ENCODE data around the gene COX20.

DNA sequence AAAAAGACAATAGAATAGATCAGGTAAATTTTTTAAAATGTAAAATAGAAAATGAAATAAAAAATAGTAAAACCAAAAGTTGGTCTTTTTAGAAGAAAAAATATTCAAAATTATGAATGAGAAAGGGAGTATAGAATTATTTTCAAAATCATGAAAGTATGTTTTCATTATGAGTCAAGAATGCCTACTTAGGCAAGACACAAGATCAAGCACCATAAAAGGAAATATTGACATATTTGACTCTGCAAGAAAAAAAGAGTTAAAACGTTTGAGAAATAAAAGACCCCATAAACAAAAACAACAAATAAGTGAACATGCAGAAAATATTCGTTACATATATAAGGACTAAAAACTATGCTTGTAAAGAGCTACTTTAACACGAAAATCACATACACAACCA, 4.8 kb upstream of the COX20 start:
- TF ChIP-seq EP300 (IDR thresholded peaks at IDR 0.05; ENCODE audit: borderline replicate concordance) (no peak), TAF1 (IDR thresholded peaks at IDR 0.05; ENCODE audit: low read depth) (no peak), FOXM1 (IDR thresholded peaks at IDR 0.05; ENCODE audit: borderline replicate concordance, low read depth) (no peak), YY1 (IDR thresholded peaks at IDR 0.05; ENCODE audit: low read depth) (no peak), CREB1 (IDR thresholded peaks at IDR 0.05; ENCODE audit: low read depth) (no peak)
- TF ChIP-seq, protein P1, sequence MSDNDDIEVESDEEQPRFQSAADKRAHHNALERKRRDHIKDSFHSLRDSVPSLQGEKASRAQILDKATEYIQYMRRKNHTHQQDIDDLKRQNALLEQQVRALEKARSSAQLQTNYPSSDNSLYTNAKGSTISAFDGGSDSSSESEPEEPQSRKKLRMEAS (IDR thresholded peaks at IDR 0.05) = no peak
- TF ChIP-seq, protein P2, sequence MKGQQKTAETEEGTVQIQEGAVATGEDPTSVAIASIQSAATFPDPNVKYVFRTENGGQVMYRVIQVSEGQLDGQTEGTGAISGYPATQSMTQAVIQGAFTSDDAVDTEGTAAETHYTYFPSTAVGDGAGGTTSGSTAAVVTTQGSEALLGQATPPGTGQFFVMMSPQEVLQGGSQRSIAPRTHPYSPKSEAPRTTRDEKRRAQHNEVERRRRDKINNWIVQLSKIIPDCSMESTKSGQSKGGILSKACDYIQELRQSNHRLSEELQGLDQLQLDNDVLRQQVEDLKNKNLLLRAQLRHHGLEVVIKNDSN (IDR thresholded peaks at IDR 0.05) = no peak
- TF ChIP-seq, protein P3, sequence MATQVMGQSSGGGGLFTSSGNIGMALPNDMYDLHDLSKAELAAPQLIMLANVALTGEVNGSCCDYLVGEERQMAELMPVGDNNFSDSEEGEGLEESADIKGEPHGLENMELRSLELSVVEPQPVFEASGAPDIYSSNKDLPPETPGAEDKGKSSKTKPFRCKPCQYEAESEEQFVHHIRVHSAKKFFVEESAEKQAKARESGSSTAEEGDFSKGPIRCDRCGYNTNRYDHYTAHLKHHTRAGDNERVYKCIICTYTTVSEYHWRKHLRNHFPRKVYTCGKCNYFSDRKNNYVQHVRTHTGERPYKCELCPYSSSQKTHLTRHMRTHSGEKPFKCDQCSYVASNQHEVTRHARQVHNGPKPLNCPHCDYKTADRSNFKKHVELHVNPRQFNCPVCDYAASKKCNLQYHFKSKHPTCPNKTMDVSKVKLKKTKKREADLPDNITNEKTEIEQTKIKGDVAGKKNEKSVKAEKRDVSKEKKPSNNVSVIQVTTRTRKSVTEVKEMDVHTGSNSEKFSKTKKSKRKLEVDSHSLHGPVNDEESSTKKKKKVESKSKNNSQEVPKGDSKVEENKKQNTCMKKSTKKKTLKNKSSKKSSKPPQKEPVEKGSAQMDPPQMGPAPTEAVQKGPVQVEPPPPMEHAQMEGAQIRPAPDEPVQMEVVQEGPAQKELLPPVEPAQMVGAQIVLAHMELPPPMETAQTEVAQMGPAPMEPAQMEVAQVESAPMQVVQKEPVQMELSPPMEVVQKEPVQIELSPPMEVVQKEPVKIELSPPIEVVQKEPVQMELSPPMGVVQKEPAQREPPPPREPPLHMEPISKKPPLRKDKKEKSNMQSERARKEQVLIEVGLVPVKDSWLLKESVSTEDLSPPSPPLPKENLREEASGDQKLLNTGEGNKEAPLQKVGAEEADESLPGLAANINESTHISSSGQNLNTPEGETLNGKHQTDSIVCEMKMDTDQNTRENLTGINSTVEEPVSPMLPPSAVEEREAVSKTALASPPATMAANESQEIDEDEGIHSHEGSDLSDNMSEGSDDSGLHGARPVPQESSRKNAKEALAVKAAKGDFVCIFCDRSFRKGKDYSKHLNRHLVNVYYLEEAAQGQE (IDR thresholded peaks at IDR 0.05; ENCODE audit: low read depth) = no peak
